ENCODE data around the gene ZSCAN25.

GRCh38 chr7:99643464-99643863, 26.7 kb downstream of the ZSCAN25 start:
- TF ChIP-seq CTCF (IDR thresholded peaks at IDR 0.05) (no peak), POLR2A (IDR thresholded peaks at IDR 0.05) (no peak), EP300 (IDR thresholded peaks at IDR 0.05) (no peak)
